NCI-H345 treated with DMSO at 0.1 percent for 48 hours (cell line): ENCODE data around the gene NTRK3.

Experiments
- DNase-seq: peaks from one replicate; lab custom pipeline; 2025; ENCODE audit not compliant: unreplicated experiment; lab: John Stamatoyannopoulos, UW

The NTRK3 gene

DNA sequence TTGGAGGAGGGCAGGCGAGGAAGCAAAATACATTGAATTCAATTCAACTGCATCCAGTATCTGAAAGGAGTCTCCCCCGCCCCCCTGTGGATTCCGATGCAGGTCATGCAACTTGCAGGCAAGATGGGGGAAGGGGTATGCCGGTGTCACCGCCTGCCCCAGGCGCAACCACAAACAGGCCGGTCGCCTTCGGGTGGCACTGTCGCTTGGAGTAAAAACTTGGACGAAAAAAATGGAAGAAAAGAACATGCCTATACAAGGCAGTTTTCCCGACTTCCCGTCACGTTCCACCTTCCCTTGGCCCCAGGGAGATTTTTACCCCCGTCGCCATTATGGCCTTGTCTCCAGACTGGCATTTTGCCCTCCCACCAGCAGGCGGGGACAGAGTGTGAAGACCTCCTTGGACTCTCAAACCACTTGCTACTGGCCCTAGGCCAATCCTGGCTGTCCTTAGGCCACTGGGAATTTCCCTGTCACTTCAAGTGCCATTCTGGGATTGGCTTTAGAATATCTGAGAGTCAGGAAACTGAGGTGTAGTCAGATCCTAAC, 1.6 kb upstream of the NTRK3 start:
- DNase-seq: no peak

DNA sequence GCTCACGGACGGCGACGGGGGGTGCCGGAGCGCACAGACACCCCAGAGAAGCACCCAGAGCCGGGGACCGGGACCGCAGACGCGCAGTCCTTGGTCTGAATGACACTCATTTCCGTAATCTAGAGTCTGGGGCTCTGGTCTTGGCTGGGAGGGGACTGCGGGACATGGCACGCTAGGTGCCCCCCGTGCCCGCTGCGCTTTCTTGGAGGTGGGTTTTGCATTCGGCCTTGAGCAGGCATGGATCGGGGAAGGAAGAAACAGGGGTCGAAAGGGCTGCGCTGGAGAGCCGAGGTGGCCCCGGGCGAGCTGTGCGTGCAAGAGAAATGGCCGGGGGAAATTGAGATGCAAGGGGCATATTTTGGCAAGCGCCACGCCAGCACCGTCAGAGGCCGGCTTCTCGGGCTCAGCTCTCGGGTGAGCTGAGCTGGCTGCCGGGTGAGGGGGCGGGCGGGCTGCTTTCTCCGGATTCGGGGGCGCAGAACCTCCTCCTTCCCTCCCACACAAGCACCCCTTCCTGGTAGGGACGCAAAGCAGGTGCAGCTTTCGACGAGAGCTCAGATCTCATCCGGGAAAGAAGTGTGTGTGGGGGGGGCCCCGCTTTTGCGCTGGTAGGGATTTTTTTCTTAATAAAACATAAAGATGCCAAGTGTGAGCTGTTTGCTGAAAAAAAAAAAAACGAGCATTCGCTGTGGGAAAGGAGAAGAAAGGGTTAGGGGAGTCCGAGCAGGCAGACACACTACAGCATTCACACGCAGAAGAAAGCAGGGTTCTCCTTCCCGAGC, 963 bp upstream of the NTRK3 start:
- DNase-seq: no peak

GRCh38 chr15:88255484-88256278, 858 bp downstream of the NTRK3 start:
- no peak for DNase-seq

- no peak for DNase-seq
Measured at GRCh38 chr15:88255087-88255483, 1.5 kb downstream of the NTRK3 start.

GRCh38 chr15:88252441-88252840, 4.1 kb downstream of the NTRK3 start:
- DNase-seq: no peak

DNA sequence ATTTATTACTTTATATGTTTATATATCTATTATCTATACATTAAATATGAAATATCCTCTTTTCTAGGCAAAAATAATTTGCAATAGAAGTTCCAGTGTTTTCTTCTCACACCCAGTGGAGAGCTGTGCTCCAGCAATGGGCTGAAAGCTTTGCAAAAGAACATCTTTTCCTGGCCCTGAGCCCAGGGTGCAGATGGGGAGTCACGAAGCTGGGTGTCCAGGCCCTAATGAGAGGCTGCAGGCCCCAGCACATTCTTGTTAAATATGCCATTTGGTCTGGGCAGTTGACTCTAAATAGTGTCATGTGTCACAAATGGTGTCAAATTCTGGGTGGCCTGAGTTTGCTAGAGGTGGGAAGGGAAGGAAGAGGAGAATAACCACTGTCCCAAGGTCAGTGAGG, 5.7 kb downstream of the NTRK3 start:
- DNase-seq: no peak

GRCh38 chr15:88249220-88249619, 7.3 kb downstream of the NTRK3 start:
- no peak for DNase-seq

DNA sequence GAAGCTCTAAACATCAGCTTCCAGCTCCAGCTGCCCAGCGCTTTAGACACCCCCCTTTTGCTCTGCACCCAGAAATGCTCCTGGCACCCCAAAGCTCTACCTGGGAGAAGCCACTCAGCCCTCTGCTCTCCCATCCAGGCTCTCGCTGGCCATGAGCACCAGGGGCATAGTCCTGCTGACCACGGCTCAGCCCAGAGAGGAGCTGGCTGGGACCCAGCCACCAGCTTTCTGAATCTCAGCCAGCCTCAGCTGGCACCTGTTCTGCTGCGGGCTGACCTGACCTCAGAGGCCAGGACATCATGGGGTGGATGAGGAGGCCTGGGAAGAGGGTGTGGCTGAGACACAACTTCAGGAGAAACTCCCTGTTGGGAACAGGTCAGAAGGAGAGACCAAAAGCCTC, 8.6 kb downstream of the NTRK3 start:
- no peak for DNase-seq

DNA sequence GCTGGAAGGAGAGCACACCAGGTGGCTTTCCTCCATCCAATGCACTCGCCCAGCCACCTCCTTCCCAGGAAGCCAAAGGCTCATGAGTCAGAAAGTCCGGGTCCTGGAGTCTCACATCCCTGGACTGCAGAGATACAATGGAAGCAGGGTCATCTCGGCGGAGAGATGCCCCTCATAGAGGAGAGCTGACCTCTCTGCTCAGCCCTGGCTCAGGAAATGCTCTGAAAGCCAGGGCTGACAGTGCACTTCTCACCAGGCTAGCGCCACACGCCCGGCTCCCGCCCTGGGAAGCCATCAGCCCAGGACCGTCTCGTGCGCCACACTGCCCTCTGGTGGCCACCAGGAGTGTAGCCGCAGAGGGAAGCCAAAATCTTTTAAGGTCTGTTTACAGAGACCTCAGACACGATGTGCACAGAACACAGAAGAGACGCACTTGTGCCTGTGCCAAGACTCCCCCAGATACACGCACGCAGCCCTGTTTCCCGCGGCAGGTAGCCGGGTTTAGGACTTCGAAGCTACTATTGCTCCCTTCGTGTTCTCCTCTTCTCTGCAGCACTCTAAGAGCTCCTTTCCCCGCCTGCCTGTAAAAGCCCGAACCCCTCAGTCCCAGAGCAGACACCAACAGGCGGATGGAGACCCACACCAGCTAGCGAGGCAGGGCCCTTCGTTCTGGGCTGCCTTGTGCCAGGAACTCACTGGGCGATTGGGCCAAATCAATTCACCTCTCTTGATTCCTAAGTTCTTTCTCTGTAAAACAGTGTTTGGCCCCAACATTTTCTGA, 9.7 kb downstream of the NTRK3 start:
- peak; percentile 54 for DNase-seq

DNA sequence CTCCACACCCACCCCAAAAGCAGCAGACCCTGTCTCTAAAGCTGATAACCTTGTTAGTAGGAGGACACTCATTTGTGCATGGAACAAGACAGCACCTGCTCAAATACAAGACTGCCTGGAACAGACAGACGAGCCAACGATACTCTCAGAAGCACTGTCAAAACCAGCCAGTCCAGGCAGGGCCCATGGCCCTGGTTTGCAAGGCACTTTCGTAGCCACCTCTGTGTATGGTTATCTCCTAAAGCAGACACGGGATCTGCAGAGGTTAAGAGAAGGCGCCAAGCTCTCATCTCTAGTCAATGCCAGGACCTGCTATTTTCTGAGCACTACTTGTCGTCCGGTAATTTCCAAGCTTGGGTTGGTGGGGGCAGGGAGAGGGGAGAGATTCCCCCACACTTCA, 10.5 kb downstream of the NTRK3 start:
- DNase-seq: no peak

- DNase-seq: no peak
Measured at GRCh38 chr15:88243895-88244787, 12.4 kb downstream of the NTRK3 start.

GRCh38 chr15:88242586-88243555, 13.7 kb downstream of the NTRK3 start:
- DNase-seq: no peak

GRCh38 chr15:88241461-88241860, 15.1 kb downstream of the NTRK3 start:
- no peak for DNase-seq

DNA sequence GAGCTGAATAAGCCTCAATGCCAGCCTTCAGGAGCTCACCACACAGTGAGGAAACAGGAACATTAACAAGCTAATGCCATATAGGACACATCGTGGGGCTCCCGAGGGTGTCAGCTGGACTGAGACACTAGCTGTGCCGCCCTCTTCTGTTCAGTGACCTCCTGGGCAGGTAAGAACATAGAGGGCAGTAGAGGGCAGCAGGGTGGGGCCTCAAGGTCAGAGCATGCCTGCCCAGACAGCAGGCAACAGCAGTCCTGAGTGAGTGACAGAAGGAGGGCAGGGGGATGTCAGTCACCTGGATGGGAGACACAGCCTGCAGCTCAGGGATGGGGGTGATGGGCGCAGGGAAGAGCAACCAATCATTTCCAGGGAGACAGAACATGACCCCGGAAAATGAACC, 15.5 kb downstream of the NTRK3 start:
- no peak for DNase-seq

DNA sequence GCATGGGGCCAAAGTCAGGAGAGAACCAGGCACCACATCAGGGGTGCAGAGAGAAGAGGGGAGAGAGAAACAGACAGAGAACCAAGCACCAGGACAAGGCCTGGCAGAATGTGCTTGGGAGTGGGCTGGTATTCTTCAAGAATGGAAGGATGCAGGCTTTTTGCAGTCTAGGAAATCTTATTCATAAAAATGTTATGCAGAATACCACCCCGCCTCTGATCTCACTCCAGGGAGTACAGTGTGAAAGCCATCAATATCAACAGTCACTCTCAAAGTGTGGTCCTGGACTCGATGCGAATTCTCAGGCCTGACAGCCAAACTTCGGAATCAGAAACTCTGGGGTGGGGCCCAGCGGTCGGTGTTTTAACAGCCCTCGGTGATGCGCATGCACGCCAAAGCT, 16.9 kb downstream of the NTRK3 start:
- DNase-seq: no peak

GRCh38 chr15:88238618-88239430, 17.7 kb downstream of the NTRK3 start:
- DNase-seq: no peak

- DNase-seq: no peak
Measured at GRCh38 chr15:88234711-88235110, 21.8 kb downstream of the NTRK3 start.

DNA sequence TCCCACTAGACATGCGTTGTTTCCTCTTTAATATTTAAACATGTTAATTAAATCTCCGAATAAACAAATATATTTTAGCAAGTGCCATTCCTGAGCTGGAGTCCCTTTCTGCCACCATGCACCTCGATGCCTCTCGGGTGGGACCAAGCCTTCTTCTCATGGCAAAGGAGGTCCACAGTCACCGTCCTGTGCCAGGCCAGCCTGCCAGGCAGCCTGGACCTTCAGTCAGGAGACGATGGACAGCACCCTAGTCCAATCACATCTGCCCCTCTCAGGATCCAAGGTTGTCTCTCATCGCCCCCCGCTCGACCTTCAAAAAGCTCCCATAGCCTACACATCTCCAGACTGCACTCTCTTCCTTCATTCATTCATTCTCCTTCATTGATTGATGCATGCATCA, 22.6 kb downstream of the NTRK3 start:
- DNase-seq: no peak
